Subcutaneous adipose tissue (tissue), 4 donors: ENCODE data around the gene CCDC122. TPM values are rescaled to one million over a fixed set of nuclear protein-coding genes. Genes with fewer than 3 reads are reported as not detected.

Source experiments
- total RNA-seq, 4 donors: library from RNA; depleted of rRNA; stranded (reverse); fragments of >200 nt; gene quantifications; one replicate each; pipeline ENCODE4 v1.1.0, GENCODE V29; 2016
- TF ChIP-seq, protein P1 (sequence below): fragments of 450-650 bp; IDR thresholded peaks from one replicate; pipeline ENCODE4 v1.5.1; 2016; ENCODE audit warnings: low read depth, mild to moderate bottlenecking, control low read depth, antibody characterized with exemption, moderate library complexity

The CCDC122 gene
- total RNA-seq, 4 donors from 2014 or later: 0.19 to 5.3 (median 2.9) TPM

DNA sequence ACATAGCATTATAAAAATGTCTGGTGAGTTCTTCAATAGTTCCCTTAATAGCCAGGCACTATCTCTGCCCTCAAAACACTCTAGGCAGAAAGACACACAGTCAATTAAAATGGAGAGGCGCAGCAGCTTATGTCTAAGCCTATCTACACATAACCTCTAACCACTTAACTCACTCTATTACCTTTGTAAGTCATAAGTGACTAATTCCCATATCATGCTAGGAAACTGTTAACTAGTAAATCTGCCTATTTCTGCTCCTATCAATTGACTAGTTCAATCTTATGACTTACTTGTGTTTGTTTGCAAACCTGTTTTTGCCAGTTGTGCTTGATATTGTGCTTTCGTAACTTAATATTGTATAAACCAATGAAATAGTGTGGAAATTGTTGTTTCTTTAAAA is 3.2 kb downstream of the CCDC122 start:
- TF ChIP-seq, protein P1, sequence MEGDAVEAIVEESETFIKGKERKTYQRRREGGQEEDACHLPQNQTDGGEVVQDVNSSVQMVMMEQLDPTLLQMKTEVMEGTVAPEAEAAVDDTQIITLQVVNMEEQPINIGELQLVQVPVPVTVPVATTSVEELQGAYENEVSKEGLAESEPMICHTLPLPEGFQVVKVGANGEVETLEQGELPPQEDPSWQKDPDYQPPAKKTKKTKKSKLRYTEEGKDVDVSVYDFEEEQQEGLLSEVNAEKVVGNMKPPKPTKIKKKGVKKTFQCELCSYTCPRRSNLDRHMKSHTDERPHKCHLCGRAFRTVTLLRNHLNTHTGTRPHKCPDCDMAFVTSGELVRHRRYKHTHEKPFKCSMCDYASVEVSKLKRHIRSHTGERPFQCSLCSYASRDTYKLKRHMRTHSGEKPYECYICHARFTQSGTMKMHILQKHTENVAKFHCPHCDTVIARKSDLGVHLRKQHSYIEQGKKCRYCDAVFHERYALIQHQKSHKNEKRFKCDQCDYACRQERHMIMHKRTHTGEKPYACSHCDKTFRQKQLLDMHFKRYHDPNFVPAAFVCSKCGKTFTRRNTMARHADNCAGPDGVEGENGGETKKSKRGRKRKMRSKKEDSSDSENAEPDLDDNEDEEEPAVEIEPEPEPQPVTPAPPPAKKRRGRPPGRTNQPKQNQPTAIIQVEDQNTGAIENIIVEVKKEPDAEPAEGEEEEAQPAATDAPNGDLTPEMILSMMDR: no peak

DNA sequence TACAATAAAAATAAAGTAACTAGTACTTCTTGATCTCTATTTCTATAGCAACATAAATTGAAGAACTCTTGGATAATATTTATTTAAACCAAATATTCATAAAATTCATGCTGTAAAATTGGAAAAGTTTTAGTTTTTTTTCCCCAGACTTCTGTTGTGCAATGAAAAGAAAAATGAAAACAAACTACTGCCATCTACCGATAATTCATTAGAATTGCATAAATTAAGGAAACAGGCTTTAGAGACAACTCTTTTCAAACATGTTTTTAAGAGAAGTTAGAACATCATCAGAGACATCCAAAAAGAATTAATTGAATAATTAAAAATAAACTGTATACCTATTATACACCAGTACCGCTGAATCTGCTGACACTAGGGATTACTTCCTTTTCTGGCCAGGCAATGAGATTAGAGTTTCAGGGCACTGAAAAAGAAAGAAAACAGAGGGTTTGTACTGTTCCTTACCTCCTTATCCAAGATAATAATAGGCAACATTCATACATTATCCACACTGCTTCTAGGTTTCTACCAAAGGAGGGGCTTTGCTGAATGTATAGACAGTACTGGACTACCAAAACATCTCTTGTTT is 4.9 kb downstream of the CCDC122 start:
- TF ChIP-seq, protein P1: no peak

DNA sequence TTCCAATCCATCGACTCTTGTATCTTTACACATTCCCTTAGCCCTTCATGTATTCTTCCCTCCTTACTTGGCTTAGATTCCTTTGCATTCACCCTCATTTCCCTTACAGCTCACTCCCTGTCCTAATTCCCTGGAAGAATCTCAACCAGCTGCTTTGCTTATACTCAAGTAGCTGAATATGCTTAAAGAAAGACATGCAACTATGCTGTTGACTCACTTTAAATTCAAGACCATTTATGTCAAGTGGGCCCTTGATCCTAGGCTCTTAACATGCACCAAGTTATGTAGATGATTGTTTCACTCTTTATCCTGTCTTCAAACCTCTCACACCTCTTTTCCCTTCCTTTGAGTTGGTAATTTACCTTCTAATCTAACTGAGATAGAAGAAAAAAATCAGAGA is 7.4 kb downstream of the CCDC122 start:
- TF ChIP-seq, protein P1: no peak

DNA sequence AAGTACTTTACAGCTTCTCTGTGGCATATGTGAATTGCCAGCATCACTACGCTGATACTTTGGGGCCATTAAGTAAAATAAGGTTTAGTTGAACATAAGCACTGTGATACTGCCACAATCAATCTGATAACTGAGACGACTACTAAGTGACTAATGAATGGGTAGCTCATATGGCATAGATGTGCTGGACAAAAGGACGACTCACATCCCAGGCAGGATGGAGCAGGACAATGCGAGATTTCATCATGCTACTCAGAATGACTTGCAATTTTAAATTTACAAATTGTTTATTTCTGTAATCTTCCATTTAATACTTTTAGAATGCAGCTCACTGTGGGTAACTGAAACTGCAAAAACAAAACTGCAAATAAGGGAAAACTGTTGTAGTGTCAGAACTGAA is 13.6 kb downstream of the CCDC122 start:
- TF ChIP-seq, protein P1: no peak

DNA sequence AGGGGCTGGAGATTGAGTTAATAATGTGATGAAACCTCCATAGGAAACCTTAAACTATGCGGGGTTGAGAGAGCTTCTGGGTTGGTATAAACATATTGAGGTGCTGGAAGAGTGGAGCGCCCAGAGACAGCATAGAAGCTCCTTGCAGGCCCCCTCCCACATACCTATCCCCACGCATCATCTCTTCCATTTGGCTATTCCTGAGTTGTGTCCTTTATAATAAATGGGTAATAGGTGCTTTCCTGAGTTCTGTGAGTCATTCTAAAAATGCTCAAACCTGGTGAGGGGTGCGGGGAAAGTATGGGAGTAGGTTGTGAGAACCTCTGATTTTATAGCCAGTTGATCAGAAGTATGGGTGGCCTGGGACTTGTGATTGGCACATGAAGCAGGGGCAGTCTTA is 14.6 kb downstream of the CCDC122 start:
- TF ChIP-seq, protein P1: no peak

DNA sequence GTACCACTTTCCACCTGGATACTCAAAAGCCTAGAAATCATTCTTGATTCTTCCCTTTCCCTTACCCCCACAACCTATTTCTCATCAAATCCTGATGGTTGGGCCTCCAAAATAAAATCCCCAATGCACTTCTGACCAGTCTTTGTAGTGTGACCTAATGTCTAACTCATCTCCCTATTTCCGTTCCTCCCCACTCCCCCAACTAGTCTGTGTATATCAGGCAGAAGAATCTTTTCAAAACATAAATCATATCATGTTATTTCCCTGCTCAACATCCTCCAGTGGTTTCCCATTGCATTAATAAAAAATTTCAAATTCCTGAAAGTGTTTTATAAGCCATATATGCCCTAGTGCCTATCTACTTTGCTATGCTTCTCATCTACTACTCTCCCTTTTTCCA is 17.7 kb downstream of the CCDC122 start:
- TF ChIP-seq, protein P1: no peak

DNA sequence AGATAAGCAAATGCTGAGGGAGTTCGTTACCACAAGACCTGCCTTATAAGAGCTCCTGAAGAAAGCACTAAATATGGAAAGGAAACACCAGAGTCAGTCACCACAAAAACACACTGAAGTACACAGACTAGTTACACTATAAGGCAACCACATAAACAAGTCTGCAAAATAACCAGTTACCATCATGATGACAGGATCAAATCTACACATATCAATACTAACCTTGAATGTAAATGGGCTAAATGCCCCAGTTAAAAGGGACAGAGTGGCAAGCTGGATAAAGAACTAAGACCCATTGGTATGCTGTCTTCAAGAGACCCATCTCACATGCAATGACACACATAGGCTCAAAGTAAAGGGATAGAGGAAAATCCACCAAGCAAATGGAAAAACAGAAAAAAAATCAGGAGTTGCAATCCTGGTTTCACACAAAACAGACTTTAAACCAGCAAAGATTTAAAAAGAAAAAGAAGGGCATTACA is 26.6 kb downstream of the CCDC122 start:
- TF ChIP-seq, protein P1: no peak
